NCI-H2029 (cell line): ENCODE data around the gene KIDINS220.

ENCODE experiments used
- DNase-seq: peaks from one replicate; lab custom pipeline; 2025; lab: John Stamatoyannopoulos, UW

Gene KIDINS220

GRCh38 chr2:8805278-8806210 is 31.9 kb downstream of the KIDINS220 start:
- DNase-seq: no peak

- DNase-seq: peak; percentile 91
Observed at GRCh38 chr2:8803658-8804379, 33.6 kb downstream of the KIDINS220 start.

GRCh38 chr2:8802741-8803140 is 34.7 kb downstream of the KIDINS220 start:
- no peak for DNase-seq

- DNase-seq: no peak
Observed at GRCh38 chr2:8800821-8801220, 36.6 kb downstream of the KIDINS220 start.

- no peak for DNase-seq
Observed at GRCh38 chr2:8800218-8800617, 37.2 kb downstream of the KIDINS220 start.

- no peak for DNase-seq
Observed at GRCh38 chr2:8799004-8799403, 38.4 kb downstream of the KIDINS220 start.

- no peak for DNase-seq
Observed at GRCh38 chr2:8798393-8798792, 39.0 kb downstream of the KIDINS220 start.

GRCh38 chr2:8797682-8798081 is 39.7 kb downstream of the KIDINS220 start:
- DNase-seq: no peak

- no peak for DNase-seq
Observed at GRCh38 chr2:8796878-8797550, 40.4 kb downstream of the KIDINS220 start.

- no peak for DNase-seq
Observed at GRCh38 chr2:8796315-8796848, 41.0 kb downstream of the KIDINS220 start.

- DNase-seq: no peak
Observed at GRCh38 chr2:8794923-8795825, 42.2 kb downstream of the KIDINS220 start.

- no peak for DNase-seq
Observed at GRCh38 chr2:8790739-8791162, 46.7 kb downstream of the KIDINS220 start.

- no peak for DNase-seq
Observed at GRCh38 chr2:8786463-8786862, 51.0 kb downstream of the KIDINS220 start.

GRCh38 chr2:8779795-8780671 is 57.4 kb downstream of the KIDINS220 start:
- no peak for DNase-seq

GRCh38 chr2:8774371-8774770 is 63.0 kb downstream of the KIDINS220 start:
- no peak for DNase-seq

GRCh38 chr2:8767324-8767723 is 70.1 kb downstream of the KIDINS220 start:
- no peak for DNase-seq

GRCh38 chr2:8761529-8762164 is 75.8 kb downstream of the KIDINS220 start:
- peak; percentile 7 for DNase-seq

- no peak for DNase-seq
Observed at GRCh38 chr2:8756716-8757115, 80.7 kb downstream of the KIDINS220 start.

GRCh38 chr2:8756230-8756629 is 81.2 kb downstream of the KIDINS220 start:
- no peak for DNase-seq
